ENCODE results near the gene TTC21B.
"Not testable (repeated sequence)": the region's sequence is repeated elsewhere in the genome, so short reads cannot be mapped to it uniquely, and the experiment has no call there.

The TTC21B gene

GRCh38 chr2:165877565-165878550 is 75.7 kb downstream of the TTC21B start:
- FAIRE-seq = no peak

GRCh38 chr2:165876712-165877111 is 76.9 kb downstream of the TTC21B start:
- no peak for FAIRE-seq

- FAIRE-seq = no peak
These were observed 77.3 kb downstream of the TTC21B start for GRCh38 chr2:165876269-165876668.

GRCh38 chr2:165874445-165875039 is 79.0 kb downstream of the TTC21B start:
- peak; percentile 78 for FAIRE-seq

- FAIRE-seq = no peak
These were observed 81.3 kb downstream of the TTC21B start for GRCh38 chr2:165872101-165872791.

DNA sequence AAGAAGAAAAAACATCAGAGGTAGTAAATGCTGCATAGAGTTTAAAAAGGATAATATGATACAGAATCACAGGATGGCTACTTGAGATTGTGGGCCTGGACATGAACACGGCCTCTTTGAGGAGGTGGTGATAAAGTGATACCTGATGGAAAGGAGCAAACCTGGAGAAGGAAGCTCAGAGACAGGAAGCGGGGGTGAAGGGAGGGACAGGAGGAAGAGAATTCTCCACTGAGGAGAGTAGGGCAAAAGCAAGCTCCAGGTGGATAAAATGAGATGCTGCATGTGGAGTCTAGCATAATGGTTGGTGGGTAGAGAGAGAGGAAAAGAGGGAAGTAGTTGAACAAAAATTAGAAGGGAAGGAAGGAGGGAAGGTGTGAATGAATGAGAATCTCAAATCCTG is 82.6 kb downstream of the TTC21B start:
- no peak for FAIRE-seq

- no peak for FAIRE-seq
These were observed 83.2 kb downstream of the TTC21B start for GRCh38 chr2:165870346-165870745.

- FAIRE-seq = no peak
These were observed 85.4 kb downstream of the TTC21B start for GRCh38 chr2:165868211-165868610.

- no peak for FAIRE-seq
These were observed 89.3 kb downstream of the TTC21B start for GRCh38 chr2:165864296-165864695.

GRCh38 chr2:165863810-165864261 is 89.7 kb downstream of the TTC21B start:
- no peak for FAIRE-seq

- not testable (repeated sequence) for FAIRE-seq
These were observed 92.5 kb downstream of the TTC21B start for GRCh38 chr2:165861083-165861482.

- FAIRE-seq = not testable (repeated sequence)
These were observed 93.9 kb downstream of the TTC21B start for GRCh38 chr2:165859723-165860122.

GRCh38 chr2:165857876-165858275 is 95.7 kb downstream of the TTC21B start:
- no peak for FAIRE-seq

DNA sequence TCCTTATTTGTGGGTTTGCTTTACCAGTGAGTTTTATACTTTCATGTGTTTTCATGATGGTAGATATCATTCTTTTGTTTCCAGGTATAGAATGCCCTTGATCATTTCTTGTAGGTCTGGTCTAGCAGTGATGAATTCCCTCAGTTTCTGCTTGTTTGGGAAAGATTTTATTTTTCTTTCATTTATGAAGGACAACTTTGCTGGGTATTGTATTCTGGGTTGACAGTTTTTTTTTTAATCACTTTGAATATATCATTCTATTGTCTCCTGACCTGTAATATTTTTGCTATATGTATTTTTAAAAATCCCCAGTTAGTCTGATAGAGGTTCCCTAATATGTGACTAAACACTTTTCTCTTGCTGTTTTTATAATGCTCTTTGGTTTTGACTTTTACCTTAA is 101.2 kb downstream of the TTC21B start:
- FAIRE-seq = no peak

GRCh38 chr2:165847001-165847400 is 106.6 kb downstream of the TTC21B start:
- FAIRE-seq = no peak

GRCh38 chr2:165846056-165846455 is 107.5 kb downstream of the TTC21B start:
- no peak for FAIRE-seq

- FAIRE-seq = no peak
These were observed 109.4 kb downstream of the TTC21B start for GRCh38 chr2:165844216-165844615.

DNA sequence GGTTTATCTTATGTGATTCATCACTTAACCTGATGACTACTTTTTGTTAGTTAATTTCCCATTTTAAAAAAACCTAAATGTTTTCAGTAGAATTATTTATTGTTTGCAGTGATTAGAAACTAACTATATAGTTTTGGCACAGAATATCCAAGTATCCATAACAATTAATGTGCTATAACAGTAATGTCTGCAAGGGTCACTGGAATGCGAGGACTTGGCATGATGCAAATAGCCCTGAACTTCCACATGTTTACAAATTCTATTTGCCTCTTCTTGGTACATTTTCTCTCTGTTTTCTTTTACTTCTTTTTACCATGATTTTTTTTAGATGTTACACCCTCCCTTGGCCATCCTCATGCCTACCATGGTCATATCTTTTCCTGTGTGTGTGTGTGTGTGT is 110.2 kb downstream of the TTC21B start:
- no peak for FAIRE-seq

DNA sequence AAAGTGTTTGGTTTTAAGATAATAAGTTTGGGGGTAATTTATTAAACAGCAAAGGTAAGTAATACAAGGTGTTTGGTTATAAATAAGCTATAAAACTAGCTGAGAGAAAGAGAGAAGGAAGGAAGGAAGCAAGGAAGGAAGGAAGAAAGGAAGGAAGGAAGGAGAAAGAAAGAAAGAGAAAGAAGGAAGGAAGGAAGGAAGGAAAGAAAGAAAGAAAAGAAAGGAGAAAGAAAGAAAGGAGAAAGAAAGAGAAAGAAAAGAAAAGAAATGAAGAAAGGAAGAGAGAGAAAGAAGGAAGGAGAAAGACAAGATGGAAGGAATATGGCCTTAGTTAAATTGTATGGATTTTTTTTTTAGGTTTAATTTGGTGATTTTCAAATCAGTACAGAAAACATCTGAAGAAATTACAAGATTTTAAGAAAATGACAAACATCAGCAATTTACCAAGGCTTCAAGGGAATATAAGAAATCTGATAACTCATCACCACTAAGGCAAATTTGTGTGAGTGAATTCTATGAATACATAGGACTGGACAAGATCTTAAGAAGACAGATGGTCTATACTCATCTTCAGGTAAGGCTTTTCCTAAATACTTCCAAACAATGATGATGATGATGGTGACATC is 113.1 kb downstream of the TTC21B start:
- no peak for FAIRE-seq

DNA sequence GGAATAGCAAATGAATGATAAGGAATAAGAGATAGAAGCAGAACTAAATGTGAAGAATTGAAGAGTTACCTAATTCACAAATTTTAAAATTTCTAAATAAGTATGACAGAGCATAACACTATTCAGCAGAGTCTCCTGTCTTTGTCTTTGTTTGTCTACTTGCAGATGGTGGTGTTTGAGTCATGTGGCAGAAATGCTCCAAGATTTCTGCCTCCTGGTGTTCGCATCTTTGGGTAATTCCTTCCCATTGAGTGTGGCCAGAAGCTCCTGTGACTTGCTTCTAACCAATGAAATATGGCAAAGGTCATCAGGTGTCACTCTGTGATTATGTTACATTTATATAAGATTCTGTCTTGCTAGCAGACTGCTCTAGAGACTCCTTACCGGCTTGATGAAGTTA is 114.0 kb downstream of the TTC21B start:
- FAIRE-seq = no peak

DNA sequence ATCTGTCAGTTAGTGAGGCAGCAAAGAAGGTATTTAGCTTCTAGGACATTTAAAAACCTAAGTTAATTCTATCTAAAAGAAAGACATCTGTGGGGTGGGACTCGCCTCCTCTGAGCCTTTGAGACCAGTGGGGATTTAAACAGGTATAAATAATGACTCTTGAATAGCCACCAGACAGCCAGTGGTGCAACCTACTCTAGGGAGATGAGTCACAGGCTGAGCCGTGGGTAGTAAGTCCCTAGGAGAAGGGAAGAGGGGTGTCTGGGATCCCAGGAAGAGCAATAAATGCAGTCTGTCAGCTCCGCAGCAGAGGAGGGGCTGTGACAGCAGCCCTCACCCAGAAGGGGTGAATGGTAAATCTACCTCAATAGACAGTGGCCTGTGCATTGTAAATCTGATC is 116.5 kb downstream of the TTC21B start:
- FAIRE-seq = no peak

GRCh38 chr2:165835363-165835762 is 118.2 kb downstream of the TTC21B start:
- no peak for FAIRE-seq

DNA sequence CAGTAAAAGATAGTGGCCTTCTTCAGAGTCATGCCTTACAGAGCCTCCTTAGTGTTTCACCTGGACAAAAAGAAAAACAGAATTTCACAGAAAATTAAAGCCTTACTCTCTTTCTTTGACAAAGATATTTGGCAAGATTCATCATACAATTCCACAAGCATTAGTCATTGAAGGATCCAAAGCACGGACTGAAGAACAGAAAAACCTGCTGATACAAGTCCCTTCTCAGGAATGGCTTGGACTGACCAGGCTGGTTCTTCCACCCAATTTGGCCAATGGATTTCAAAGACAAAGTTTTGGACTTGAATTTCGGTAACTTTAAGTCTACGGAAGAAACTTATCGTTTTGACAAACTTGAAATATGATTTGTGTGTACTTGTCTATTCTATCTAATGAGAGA is 120.4 kb downstream of the TTC21B start:
- FAIRE-seq = no peak

All from colon (tissue), 2 donors.